Measurements from ENCODE around the gene ARGLU1.

Gene ARGLU1

GRCh38 chr13:106493533-106494220 is 74.3 kb downstream of the ARGLU1 start:
- ATAC-seq, result peak; percentile 50
- H3K4me1 Mint-ChIP-seq, result peaks cover 31% of the 10 kb centered on the region
- no peak overlapping the region for H3K4me3 Mint-ChIP-seq
- no peak overlapping the region for H3K27ac Mint-ChIP-seq
- peaks cover 84% of the 10 kb centered on the region for H3K27me3 Mint-ChIP-seq
- no peaks in the 10 kb centered on the region for H3K9me3 Mint-ChIP-seq
- DNase-seq, result peak in 1 of 2 donors; percentile 11

GRCh38 chr13:106492588-106493475 is 75.1 kb downstream of the ARGLU1 start:
- Mint-ChIP-seq H3K27me3 (peaks cover 84% of the 10 kb centered on the region), H3K9me3 (no peaks in the 10 kb centered on the region), H3K4me3 (no peak overlapping the region), H3K4me1 (peaks cover 31% of the 10 kb centered on the region), H3K27ac (no peak overlapping the region)
- ATAC-seq (no peak), DNase-seq (no peak)

GRCh38 chr13:106491928-106492587 is 75.9 kb downstream of the ARGLU1 start:
- no peak for DNase-seq
- Mint-ChIP-seq H3K4me3 (no peak overlapping the region), H3K27ac (no peak overlapping the region), H3K27me3 (peaks cover 82% of the 10 kb centered on the region), H3K9me3 (no peaks in the 10 kb centered on the region), H3K4me1 (peaks cover 31% of the 10 kb centered on the region)
- no peak for ATAC-seq
